Central memory CD8-positive, alpha-beta T cell (primary cell): ENCODE data around the gene ARFRP1.
"Not testable (repeated sequence)": the region's sequence is repeated elsewhere in the genome, so short reads cannot be mapped to it uniquely, and the experiment has no call there.

Source experiments
- ATAC-seq: fragments of 150-1000 bp; cut with Tn5 transposase; replicated peaks from 2 replicates; pipeline ENCODE4 v1.10.0; 2022; ENCODE audit warnings: mild to moderate bottlenecking, moderate FRiP score, moderate number of reproducible peaks; ENCODE audit not compliant: poor library complexity, severe bottlenecking; ENCODE audit errors: extremely low read depth
- DNase-seq, 2 donors: peaks; one replicate each; pipeline ENCODE4 v3.0.0; 2021; ENCODE audit warnings: low spot score in 2 of 2
- H3K27ac Mint-ChIP-seq: one replicate; pipeline ENCODE4 v1.8.0; 2022; ENCODE audit warnings: low read depth, mild to moderate bottlenecking, moderate library complexity, mixed read lengths
- H3K27me3 Mint-ChIP-seq: one replicate; pipeline ENCODE4 v1.8.0; 2022; ENCODE audit warnings: mixed read lengths
- H3K36me3 Mint-ChIP-seq: one replicate; pipeline ENCODE4 v1.8.0; 2022; ENCODE audit warnings: mild to moderate bottlenecking, moderate library complexity, mixed read lengths; ENCODE audit not compliant: insufficient read depth
- H3K4me1 Mint-ChIP-seq: one replicate; pipeline ENCODE4 v1.8.0; 2022; ENCODE audit warnings: mixed read lengths
- H3K4me3 Mint-ChIP-seq: one replicate; pipeline ENCODE4 v1.8.0; 2022; ENCODE audit warnings: mild to moderate bottlenecking, moderate library complexity, mixed read lengths
- H3K9me3 Mint-ChIP-seq: one replicate; pipeline ENCODE4 v1.8.0; 2022; ENCODE audit warnings: mixed read lengths

Gene ARFRP1

GRCh38 chr20:63660622-63661021 lies 47.2 kb downstream of the ARFRP1 start:
- no peak for ATAC-seq
- H3K9me3 Mint-ChIP-seq = no peaks in the 10 kb centered on the region
- H3K36me3 Mint-ChIP-seq = peaks cover 13% of the 10 kb centered on the region
- DNase-seq = no peak
- no peaks in the 10 kb centered on the region for H3K27me3 Mint-ChIP-seq
- H3K4me1 Mint-ChIP-seq = peaks cover 26% of the 10 kb centered on the region
- no peak overlapping the region for H3K27ac Mint-ChIP-seq
- no peak overlapping the region for H3K4me3 Mint-ChIP-seq

GRCh38 chr20:63660174-63660573 lies 47.6 kb downstream of the ARFRP1 start:
- ATAC-seq, DNase-seq, H3K9me3 Mint-ChIP-seq, H3K27me3 Mint-ChIP-seq, H3K27ac Mint-ChIP-seq: not testable (repeated sequence)
- Mint-ChIP-seq H3K36me3 (peaks cover 13% of the 10 kb centered on the region), H3K4me3 (peak overlapping the region; percentile 87), H3K4me1 (peaks cover 26% of the 10 kb centered on the region)

GRCh38 chr20:63659370-63659769 lies 48.4 kb downstream of the ARFRP1 start:
- ATAC-seq = no peak
- Mint-ChIP-seq H3K4me1 (peaks cover 28% of the 10 kb centered on the region), H3K9me3 (no peaks in the 10 kb centered on the region), H3K36me3 (peaks cover 12% of the 10 kb centered on the region), H3K27ac (no peak overlapping the region), H3K27me3 (no peaks in the 10 kb centered on the region), H3K4me3 (peak overlapping the region; percentile 87)
- DNase-seq = no peak

- H3K4me1 Mint-ChIP-seq = peaks cover 34% of the 10 kb centered on the region
- peaks cover 16% of the 10 kb centered on the region for H3K36me3 Mint-ChIP-seq
- peak overlapping the region; percentile 87 for H3K4me3 Mint-ChIP-seq
- H3K27ac Mint-ChIP-seq = peak overlapping the region; percentile 94
- H3K9me3 Mint-ChIP-seq = no peaks in the 10 kb centered on the region
- ATAC-seq (peak; percentile 12), DNase-seq (no peak)
- H3K27me3 Mint-ChIP-seq = no peaks in the 10 kb centered on the region
Observed at GRCh38 chr20:63658749-63659187, 49.0 kb downstream of the ARFRP1 start.

GRCh38 chr20:63657937-63658748 lies 49.6 kb downstream of the ARFRP1 start, which contains the start of gene RTEL1:
RTEL1 (plus strand) TSS chr20:63658312; CDS start chr20:63659403, 1,091 bp downstream.
- no peaks in the 10 kb centered on the region for H3K27me3 Mint-ChIP-seq
- H3K4me3 Mint-ChIP-seq = peak within 1 kb of the TSS; percentile 87
- ATAC-seq = peak; percentile 80
- peak within 1 kb of the TSS; percentile 94 for H3K27ac Mint-ChIP-seq
- H3K9me3 Mint-ChIP-seq = no peaks in the 10 kb centered on the region
- H3K36me3 Mint-ChIP-seq = peaks cover 16% of the 10 kb centered on the region
- H3K4me1 Mint-ChIP-seq = peaks cover 36% of the 10 kb centered on the region
- peak; percentile 86 for DNase-seq

DNA sequence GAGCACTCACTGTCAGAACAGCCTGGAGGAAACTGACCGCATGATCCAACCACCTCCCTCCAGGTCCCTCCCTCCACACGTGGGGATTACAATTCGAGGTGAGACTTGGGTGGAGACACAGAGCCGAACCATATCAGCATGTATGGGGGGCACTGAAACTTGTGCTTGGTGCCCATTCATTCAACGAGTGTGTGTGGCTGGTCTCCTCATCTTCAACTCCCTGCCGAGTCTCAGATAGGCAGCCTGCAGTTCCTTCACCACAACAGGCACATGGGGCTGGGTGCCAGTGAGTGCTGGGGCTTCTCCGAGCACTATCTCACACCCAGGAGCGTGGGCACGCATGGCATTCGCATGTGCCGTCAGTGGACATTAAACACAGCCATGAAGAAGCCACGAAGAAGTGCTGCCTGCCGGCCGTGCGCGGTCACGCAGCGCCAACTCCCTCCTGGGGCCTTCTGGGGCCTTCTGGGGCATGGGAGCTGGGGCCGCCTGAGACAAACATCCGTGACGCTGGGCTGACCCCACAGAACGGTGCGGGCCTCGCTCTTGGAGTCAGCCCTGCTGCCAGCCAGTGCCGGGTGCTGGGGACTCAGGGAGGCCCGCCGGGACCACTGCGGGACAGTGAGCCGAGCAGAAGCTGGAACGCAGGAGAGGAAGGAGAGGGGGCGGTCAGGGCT lies 50.4 kb downstream of the ARFRP1 start:
- Mint-ChIP-seq H3K4me1 (peaks cover 35% of the 10 kb centered on the region), H3K9me3 (no peaks in the 10 kb centered on the region), H3K36me3 (peaks cover 16% of the 10 kb centered on the region), H3K27ac (peak overlapping the region; percentile 94), H3K27me3 (no peaks in the 10 kb centered on the region), H3K4me3 (peak overlapping the region; percentile 87)
- DNase-seq (no peak), ATAC-seq (no peak)

DNA sequence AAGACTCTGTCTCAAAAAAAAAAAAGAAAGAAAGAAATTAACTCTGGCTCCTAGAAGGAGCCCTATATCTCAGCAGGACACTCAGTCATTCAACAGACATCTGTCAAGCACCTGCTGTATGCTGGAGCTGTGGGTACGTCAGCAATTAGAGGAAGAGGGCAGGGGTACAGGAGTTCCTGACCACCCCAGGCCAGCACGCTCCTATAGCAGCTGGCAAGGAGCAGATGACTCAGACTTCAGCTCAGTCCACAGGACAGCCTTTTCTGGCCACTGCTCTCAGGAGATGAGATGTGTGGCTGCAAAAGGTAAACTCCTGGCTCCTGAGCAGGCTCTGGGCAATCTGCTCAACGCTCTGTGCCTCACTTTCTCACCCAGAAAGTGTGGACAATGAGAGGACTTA lies 51.3 kb downstream of the ARFRP1 start:
- DNase-seq = no peak
- no peak for ATAC-seq
- H3K36me3 Mint-ChIP-seq = peaks cover 15% of the 10 kb centered on the region
- peaks cover 36% of the 10 kb centered on the region for H3K4me1 Mint-ChIP-seq
- H3K27me3 Mint-ChIP-seq = no peaks in the 10 kb centered on the region
- no peaks in the 10 kb centered on the region for H3K9me3 Mint-ChIP-seq
- H3K27ac Mint-ChIP-seq = peak overlapping the region; percentile 25
- no peak overlapping the region for H3K4me3 Mint-ChIP-seq

GRCh38 chr20:63655249-63655648 lies 52.5 kb downstream of the ARFRP1 start:
- DNase-seq (no peak), ATAC-seq (no peak)
- no peaks in the 10 kb centered on the region for H3K9me3 Mint-ChIP-seq
- H3K27me3 Mint-ChIP-seq = no peaks in the 10 kb centered on the region
- no peak overlapping the region for H3K27ac Mint-ChIP-seq
- no peak overlapping the region for H3K4me3 Mint-ChIP-seq
- peaks cover 15% of the 10 kb centered on the region for H3K36me3 Mint-ChIP-seq
- peaks cover 42% of the 10 kb centered on the region for H3K4me1 Mint-ChIP-seq

DNA sequence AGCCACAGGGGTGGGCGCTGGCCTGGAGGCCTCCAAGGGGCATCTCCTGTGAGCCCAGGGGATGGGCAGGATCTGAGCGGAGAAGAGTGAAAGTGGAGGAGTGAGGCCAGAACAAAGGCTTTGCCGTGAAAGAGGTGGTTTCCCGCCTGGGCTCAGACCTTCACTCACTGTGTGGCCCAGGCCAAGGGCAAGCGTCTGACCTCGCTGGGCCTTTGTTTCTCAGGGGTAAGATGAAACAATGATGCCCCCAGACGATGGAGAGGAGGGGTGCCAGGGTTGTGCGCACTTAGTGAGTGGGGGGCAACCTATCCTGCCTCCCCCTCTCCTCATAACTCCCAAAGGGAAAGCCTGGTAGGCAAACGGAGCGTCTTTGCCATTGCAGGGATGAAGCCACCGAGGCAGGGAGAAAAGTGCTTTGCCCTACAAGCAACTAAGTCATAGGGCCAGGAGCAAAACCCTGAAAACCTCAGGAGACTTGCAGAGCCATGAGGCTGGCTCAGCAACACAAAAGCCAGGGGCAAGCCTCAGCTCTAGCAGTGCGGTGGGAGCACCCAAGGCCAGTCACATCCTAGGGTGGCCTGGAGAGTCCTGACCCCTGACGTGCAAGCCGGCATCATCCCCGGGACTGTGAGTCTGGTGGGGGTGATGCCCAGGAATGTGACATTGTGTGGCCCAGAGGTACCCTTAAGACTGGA lies 53.7 kb downstream of the ARFRP1 start:
- H3K27ac Mint-ChIP-seq = peak overlapping the region; percentile 46

DNA sequence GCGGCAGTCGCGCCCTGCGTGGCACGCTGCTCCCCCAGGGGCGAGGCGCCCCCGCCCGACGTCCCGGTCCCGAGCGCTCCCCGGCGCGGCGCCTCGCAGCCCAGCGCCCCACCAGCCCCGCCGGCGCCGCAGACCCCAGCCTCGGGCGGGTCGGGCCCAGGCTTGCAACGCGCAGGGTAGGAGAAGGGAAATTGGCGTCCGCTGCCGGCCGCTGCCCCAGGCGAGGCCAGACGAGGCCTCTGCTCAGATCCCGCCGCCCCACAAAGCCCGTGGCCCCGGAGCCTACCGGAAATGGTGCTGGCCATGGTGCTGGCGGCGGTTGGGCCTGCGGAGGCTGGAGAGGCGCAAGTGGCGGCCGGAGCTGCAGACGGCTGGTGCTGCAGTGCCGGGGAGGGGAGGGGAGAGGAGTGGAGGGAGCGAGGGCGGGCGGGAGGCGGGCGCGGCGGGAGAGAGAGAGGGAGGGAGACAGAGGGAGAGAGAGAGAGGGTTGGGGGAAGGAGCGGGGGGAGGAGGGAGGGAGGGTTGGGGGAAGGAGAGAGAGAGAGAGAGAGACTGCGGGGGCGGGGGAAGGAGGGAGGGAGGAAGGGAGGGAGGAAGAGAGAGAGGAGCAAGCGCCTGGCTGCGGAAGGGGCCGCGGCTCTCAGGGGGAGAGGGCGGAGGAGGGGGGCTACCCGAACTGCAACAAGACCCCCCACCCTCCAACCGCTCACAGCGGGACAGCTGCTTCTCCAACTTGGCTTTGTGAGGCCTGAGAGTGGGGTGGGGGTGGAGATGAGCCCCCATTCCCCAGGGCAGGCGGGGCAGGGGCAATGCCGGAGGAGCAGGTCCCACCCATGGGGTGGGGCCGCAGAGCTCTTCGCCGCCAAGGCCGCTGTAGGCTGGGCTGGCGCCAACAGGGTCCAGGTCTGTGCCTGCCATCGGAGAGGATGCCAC lies 54.5 kb downstream of the ARFRP1 start, which contains the start of gene STMN3:
STMN3 (minus strand) TSS at position 384 of the 933 bp plus-strand sequence; CDS start at position 305, 79 bp downstream.
- Mint-ChIP-seq H3K4me1 (peaks cover 26% of the 10 kb centered on the region), H3K27me3 (no peaks in the 10 kb centered on the region), H3K27ac (peak within 1 kb of the TSS; percentile 46), H3K4me3 (peak within 1 kb of the TSS; percentile 86), H3K36me3 (peaks cover 12% of the 10 kb centered on the region), H3K9me3 (no peaks in the 10 kb centered on the region)
- ATAC-seq = peak; percentile 37
- DNase-seq = peak in 1 of 2 donors; percentile 43

More for the DNA sequence above, 53.7 kb downstream of the ARFRP1 start:
- peaks cover 15% of the 10 kb centered on the region for H3K36me3 Mint-ChIP-seq
- no peaks in the 10 kb centered on the region for H3K27me3 Mint-ChIP-seq
- DNase-seq = no peak
- no peaks in the 10 kb centered on the region for H3K9me3 Mint-ChIP-seq
- peaks cover 34% of the 10 kb centered on the region for H3K4me1 Mint-ChIP-seq
- no peak for ATAC-seq
- peak overlapping the region; percentile 75 for H3K4me3 Mint-ChIP-seq

GRCh38 chr20:63652192-63652980 lies 55.4 kb downstream of the ARFRP1 start:
- no peak overlapping the region for H3K27ac Mint-ChIP-seq
- ATAC-seq = peak; percentile 54
- peak overlapping the region; percentile 86 for H3K4me3 Mint-ChIP-seq
- H3K27me3 Mint-ChIP-seq = no peaks in the 10 kb centered on the region
- H3K9me3 Mint-ChIP-seq = no peaks in the 10 kb centered on the region
- DNase-seq = no peak
- peaks cover 25% of the 10 kb centered on the region for H3K4me1 Mint-ChIP-seq
- peaks cover 6% of the 10 kb centered on the region for H3K36me3 Mint-ChIP-seq
